HCT116 (cell line): Measurements from ENCODE around the gene RASSF7. TPM values are rescaled to one million over a fixed set of nuclear protein-coding genes. Genes with fewer than 3 reads are reported as not detected.

Source experiments
- ATAC-seq: fragments of 200-7000 bp; cut with Tn5 transposase; 2 replicates; pipeline ENCODE4 v1.9.1; 2020; ENCODE audit warnings: mild to moderate bottlenecking, moderate library complexity
- BruUV-seq: library from RNA; stranded (reverse); fragments of 400-500 nt; replicated peaks from 2 replicates; lab custom pipeline; 2021; lab: Mats Ljungman, UMichigan
- CTCF ChIA-PET: fragments of 300-600 bp; sonication (Branson Sonifier 250); formaldehyde crosslinking; loops from one replicate; lab custom pipeline; 2021; ENCODE audit warnings: antibody characterized with exemption; lab: Charles Lee
- POLR2A ChIA-PET: fragments of 300-600, 350-600 bp; sonication (Branson Sonifier 250); formaldehyde crosslinking; loops from one replicate; lab custom pipeline; 2021; ENCODE audit warnings: antibody characterized with exemption; lab: Charles Lee
- RAD21 ChIA-PET, 2 experiments: fragments of 300-600 bp; sonication (Branson Sonifier 250); formaldehyde crosslinking; loops; one replicate each; lab custom pipeline; 2023; ENCODE audit warnings: low total read pairs in 2 of 2; ENCODE audit not compliant: uncharacterized antibody in 2 of 2, unreplicated experiment in 2 of 2, low non-redundant PET in 1 of 2; lab: Charles Lee
- DNase-seq: peaks from one replicate; pipeline ENCODE4 v3.0.0-alpha.2; 2010; ENCODE audit warnings: low read depth, low spot score
- H2AFZ ChIP-seq: fragments of 200-600 bp; shearing (Covaris generic), sonication (generic); 2 replicates; pipeline ENCODE4 v1.6.1; 2017; ENCODE audit warnings: low read depth, mixed run types, mixed read lengths, antibody characterized with exemption, low read length; ENCODE audit not compliant: poor library complexity, severe bottlenecking
- H3K27ac ChIP-seq: 2 replicates; pipeline ENCODE4 v1.5.1; 2012; ENCODE audit warnings: low read depth, low read length
- H3K27me3 ChIP-seq: fragments of 200-600 bp; sonication (generic); 2 replicates; pipeline ENCODE4 v1.6.1; 2016; ENCODE audit warnings: mixed run types, low read length, mixed read lengths; ENCODE audit not compliant: insufficient read depth
- H3K36me3 ChIP-seq, 2 experiments: fragments of 200-500 bp in 1 of 2; fragments of 200-600 bp in 1 of 2; sonication (Bioruptor generic) in 1 of 2; sonication (generic) in 1 of 2; 2 replicates each; pipeline versions ENCODE4 v1.5.1 to v1.6.1; 2014 to 2016; ENCODE audit warnings: low read length in 2 of 2, inconsistent platforms in 1 of 2, mixed read lengths in 1 of 2, mixed run types in 1 of 2; ENCODE audit not compliant: insufficient read depth in 2 of 2, control insufficient read depth in 1 of 2
- H3K4me1 ChIP-seq, 2 experiments: fragments of 200-600 bp in 1 of 2; sonication (generic) in 1 of 2; 2 replicates each; pipeline versions ENCODE4 v1.5.1 to v1.6.1; 2012 to 2017; ENCODE audit warnings: low read length in 2 of 2, inconsistent platforms in 1 of 2, mild to moderate bottlenecking in 1 of 2, mixed read lengths in 1 of 2, mixed run types in 1 of 2, moderate library complexity in 1 of 2; ENCODE audit not compliant: insufficient read depth in 2 of 2, control insufficient read depth in 1 of 2
- H3K4me2 ChIP-seq: fragments of 200-600 bp; sonication (generic); 2 replicates; pipeline ENCODE4 v1.6.1; 2017; ENCODE audit warnings: mixed run types, low read length, mixed read lengths
- H3K4me3 ChIP-seq, 2 experiments: fragments of 200-600 bp in 1 of 2; sonication (generic) in 1 of 2; replicated peaks in 1 of 2; 2 replicates each; pipeline ENCODE4 v1.5.1; 2011 to 2016; ENCODE audit warnings: low read length in 2 of 2, control low read depth in 1 of 2, low read depth in 1 of 2, mild to moderate bottlenecking in 1 of 2, mixed read lengths in 1 of 2, mixed run types in 1 of 2
- H3K79me2 ChIP-seq: fragments of 200-600 bp; sonication (generic); 2 replicates; pipeline ENCODE4 v1.6.1; 2017; ENCODE audit warnings: mild to moderate bottlenecking, mixed run types, low read length, moderate library complexity, mixed read lengths; ENCODE audit not compliant: insufficient read depth
- H3K9ac ChIP-seq: fragments of 200-600 bp; sonication (generic); 2 replicates; pipeline ENCODE4 v1.6.1; 2016; ENCODE audit warnings: low read length, mixed read lengths
- H3K9me2 ChIP-seq: fragments of 200-600 bp; sonication (generic), shearing (Covaris generic); 2 replicates; pipeline ENCODE4 v1.6.1; 2017; ENCODE audit warnings: mixed run types, mild to moderate bottlenecking, moderate library complexity; ENCODE audit not compliant: insufficient read depth
- H3K9me3 ChIP-seq, 2 experiments: fragments of 200-500 bp in 1 of 2; fragments of 200-600 bp in 1 of 2; sonication (Bioruptor generic) in 1 of 2; sonication (generic) in 1 of 2; 2 replicates each; pipeline ENCODE4 v1.6.1; 2014 to 2017; ENCODE audit warnings: low read length in 2 of 2, mixed read lengths in 2 of 2, inconsistent platforms in 1 of 2, low read depth in 1 of 2, mild to moderate bottlenecking in 1 of 2, mixed run types in 1 of 2, moderate library complexity in 1 of 2; ENCODE audit not compliant: control insufficient read depth in 1 of 2, insufficient read depth in 1 of 2
- H4K20me1 ChIP-seq: fragments of 200-600 bp; sonication (generic), shearing (Covaris generic); 2 replicates; pipeline ENCODE4 v1.6.1; 2017; ENCODE audit warnings: mixed run types, mild to moderate bottlenecking, moderate library complexity; ENCODE audit not compliant: insufficient read depth
- CBX3 ChIP-seq: IDR thresholded peaks from 2 replicates; pipeline ENCODE4 v1.6.1; 2012; ENCODE audit warnings: low read depth
- CEBPB ChIP-seq: IDR thresholded peaks from 2 replicates; pipeline ENCODE4 v1.6.1; 2012; ENCODE audit warnings: low read depth
- EGR1 ChIP-seq: IDR thresholded peaks from 2 replicates; pipeline ENCODE4 v1.6.1; 2012; ENCODE audit warnings: low read depth
- EZH2phosphoT487 ChIP-seq: fragments of 200-600 bp; IDR thresholded peaks from 2 replicates; pipeline ENCODE4 v1.6.1; 2018; ENCODE audit warnings: antibody characterized with exemption, borderline replicate concordance
- FOSL1 ChIP-seq: IDR thresholded peaks from 2 replicates; pipeline ENCODE4 v1.6.1; 2012; ENCODE audit warnings: low read depth
- JUND ChIP-seq: IDR thresholded peaks from 2 replicates; pipeline ENCODE4 v1.6.1; 2012
- POLR2AphosphoS5 ChIP-seq: IDR thresholded peaks from 2 replicates; pipeline ENCODE4 v1.6.1; 2011; ENCODE audit warnings: mild to moderate bottlenecking, low read depth, low read length, moderate library complexity
- RAD21 ChIP-seq: IDR thresholded peaks from 2 replicates; pipeline ENCODE4 v1.6.1; 2012; ENCODE audit warnings: low read depth, mild to moderate bottlenecking
- SIN3A ChIP-seq: IDR thresholded peaks from 2 replicates; pipeline ENCODE4 v1.6.1; 2012; ENCODE audit warnings: low read depth
- SP1 ChIP-seq: IDR thresholded peaks from 2 replicates; pipeline ENCODE4 v1.6.1; 2012; ENCODE audit warnings: low read depth
- ZNF274 ChIP-seq: fragments of 200-500 bp; sonication (Bioruptor generic); IDR thresholded peaks from 2 replicates; pipeline ENCODE4 v1.6.1; 2014; ENCODE audit warnings: mild to moderate bottlenecking, low read depth, low read length, inconsistent platforms
- intact Hi-C: fragments of 100-400 bp; cut with micrococcal nuclease; formaldehyde crosslinking; loops from 2 replicates; pipeline ENCODE4 v1.10.0; 2022
- total RNA-seq: library from RNA; stranded (reverse); gene quantifications from one replicate; pipeline ENCODE4 v1.2.1, GENCODE V29; 2021; ENCODE audit not compliant: unreplicated experiment
- TF ChIP-seq, protein P1 (sequence below): IDR thresholded peaks from 2 replicates; pipeline ENCODE4 v1.6.1; 2012
- TF ChIP-seq, protein P2 (sequence below): IDR thresholded peaks from 2 replicates; pipeline ENCODE4 v1.6.1; 2012; ENCODE audit warnings: low read depth

RASSF7 gene
- total RNA-seq, 1 experiment from 2014 or later: 35.9 TPM

DNA sequence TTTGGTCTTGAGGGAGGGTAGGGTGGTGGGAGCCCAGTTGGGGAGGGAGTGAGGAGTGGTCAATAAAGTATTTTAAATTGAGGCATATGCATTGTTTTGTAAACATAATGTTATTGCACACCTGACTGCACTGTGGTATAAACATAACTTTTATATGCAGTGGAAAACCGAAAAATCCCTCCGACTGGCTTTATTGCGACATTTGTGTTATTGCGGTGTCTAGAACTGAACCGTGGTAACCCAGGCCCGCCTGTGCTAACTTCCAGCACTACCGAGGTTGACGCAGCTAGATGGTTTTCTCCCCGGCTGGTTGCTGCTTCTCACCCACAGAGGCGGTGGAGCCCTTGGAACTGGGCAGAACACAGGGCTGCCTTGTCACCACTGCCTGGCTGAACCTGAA lies 46.2 kb upstream of the RASSF7 start:
- Histone ChIP-seq H3K9me3 (peaks cover 0 to 21% of the 10 kb centered on the region in 2 experiments; a peak in 1 of 4 replicates), H3K27ac (no peak overlapping the region), H3K36me3 (peaks cover 0 to 6% of the 10 kb centered on the region in 2 experiments; a peak in 1 of 4 replicates), H3K27me3 (no peaks in the 10 kb centered on the region), H3K9ac (no peak overlapping the region), H3K9me2 (no peaks in the 10 kb centered on the region), H3K79me2 (no peaks in the 10 kb centered on the region), H2AFZ (no peak overlapping the region), H3K4me3 (no peak overlapping the region), H3K4me2 (no peak overlapping the region), H3K4me1 (peaks cover 4 to 5% of the 10 kb centered on the region in 2 experiments; a peak in 3 of 4 replicates), H4K20me1 (no peaks in the 10 kb centered on the region)
- BruUV-seq: no TSS peak
- TF ChIP-seq SP1 (no peak), ZNF274 (no peak), CEBPB (no peak), EGR1 (no peak), FOSL1 (no peak), RAD21 (no peak), CBX3 (no peak), POLR2AphosphoS5 (no peak), SIN3A (no peak), JUND (no peak), EZH2phosphoT487 (no peak)
- TF ChIP-seq, protein P1, sequence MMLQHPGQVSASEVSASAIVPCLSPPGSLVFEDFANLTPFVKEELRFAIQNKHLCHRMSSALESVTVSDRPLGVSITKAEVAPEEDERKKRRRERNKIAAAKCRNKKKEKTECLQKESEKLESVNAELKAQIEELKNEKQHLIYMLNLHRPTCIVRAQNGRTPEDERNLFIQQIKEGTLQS: no peak
- TF ChIP-seq, protein P2, sequence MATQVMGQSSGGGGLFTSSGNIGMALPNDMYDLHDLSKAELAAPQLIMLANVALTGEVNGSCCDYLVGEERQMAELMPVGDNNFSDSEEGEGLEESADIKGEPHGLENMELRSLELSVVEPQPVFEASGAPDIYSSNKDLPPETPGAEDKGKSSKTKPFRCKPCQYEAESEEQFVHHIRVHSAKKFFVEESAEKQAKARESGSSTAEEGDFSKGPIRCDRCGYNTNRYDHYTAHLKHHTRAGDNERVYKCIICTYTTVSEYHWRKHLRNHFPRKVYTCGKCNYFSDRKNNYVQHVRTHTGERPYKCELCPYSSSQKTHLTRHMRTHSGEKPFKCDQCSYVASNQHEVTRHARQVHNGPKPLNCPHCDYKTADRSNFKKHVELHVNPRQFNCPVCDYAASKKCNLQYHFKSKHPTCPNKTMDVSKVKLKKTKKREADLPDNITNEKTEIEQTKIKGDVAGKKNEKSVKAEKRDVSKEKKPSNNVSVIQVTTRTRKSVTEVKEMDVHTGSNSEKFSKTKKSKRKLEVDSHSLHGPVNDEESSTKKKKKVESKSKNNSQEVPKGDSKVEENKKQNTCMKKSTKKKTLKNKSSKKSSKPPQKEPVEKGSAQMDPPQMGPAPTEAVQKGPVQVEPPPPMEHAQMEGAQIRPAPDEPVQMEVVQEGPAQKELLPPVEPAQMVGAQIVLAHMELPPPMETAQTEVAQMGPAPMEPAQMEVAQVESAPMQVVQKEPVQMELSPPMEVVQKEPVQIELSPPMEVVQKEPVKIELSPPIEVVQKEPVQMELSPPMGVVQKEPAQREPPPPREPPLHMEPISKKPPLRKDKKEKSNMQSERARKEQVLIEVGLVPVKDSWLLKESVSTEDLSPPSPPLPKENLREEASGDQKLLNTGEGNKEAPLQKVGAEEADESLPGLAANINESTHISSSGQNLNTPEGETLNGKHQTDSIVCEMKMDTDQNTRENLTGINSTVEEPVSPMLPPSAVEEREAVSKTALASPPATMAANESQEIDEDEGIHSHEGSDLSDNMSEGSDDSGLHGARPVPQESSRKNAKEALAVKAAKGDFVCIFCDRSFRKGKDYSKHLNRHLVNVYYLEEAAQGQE: no peak
- ATAC-seq: no peak
- DNase-seq: no peak
- RAD21 ChIA-PET: no interaction called here
- POLR2A ChIA-PET: no interaction called here
- intact Hi-C loops: no loop called here
- CTCF ChIA-PET: no interaction called here
